ENCODE measurements around the gene RAB37. TPM values are rescaled to one million over a fixed set of nuclear protein-coding genes. Genes with fewer than 3 reads are reported as not detected.

RAB37 gene
- total RNA-seq, 1 experiment from 2014 or later = 2.5 TPM

DNA sequence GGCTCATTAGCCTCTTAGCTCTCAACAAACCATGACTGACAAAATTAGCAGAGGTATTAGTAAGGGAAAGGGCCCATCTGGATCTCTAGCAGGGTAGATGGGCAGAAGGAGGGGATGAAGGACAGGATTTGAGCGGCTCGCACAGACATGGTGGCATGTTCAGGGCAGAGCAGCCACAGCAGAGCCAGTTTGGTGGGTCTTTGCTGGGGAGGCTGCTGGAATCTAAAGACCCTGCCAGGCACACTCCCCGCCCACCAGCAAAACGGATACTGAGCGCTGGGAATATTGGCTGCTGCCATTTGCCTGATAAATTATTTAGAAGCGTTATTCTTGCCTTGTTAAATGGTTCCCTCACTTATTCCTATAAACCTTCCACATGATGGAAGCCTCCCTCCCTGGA is 59.8 kb downstream of the RAB37 start:
- no peak overlapping the region for H2BK5ac ChIP-seq (ENCODE audit: insufficient read length, low read length)
- WGBS (ENCODE audit: extremely low coverage, insufficient read length, low lambda C conversion rate) = no CpG with 5 or more reads among the region's 6 CpGs
- H3T11ph ChIP-seq (ENCODE audit: low read length) = no peak overlapping the region
- Mint-ChIP-seq H3K4me3 (no peak overlapping the region), H3K27me3 (ENCODE audit: low read depth) (no peaks in the 10 kb centered on the region), H3K4me1 (no peaks in the 10 kb centered on the region), H3K27ac (no peak overlapping the region), H3K9me3 (no peaks in the 10 kb centered on the region), H3K36me3 (ENCODE audit: insufficient read depth in 1 of 3, low read depth in 3 of 3) (peaks cover 9 to 55% (median 50%) of the 10 kb centered on the region in 3 experiments; a peak in 6 of 7 replicates)
- no peaks in the 10 kb centered on the region for H4K20me1 ChIP-seq (ENCODE audit: control insufficient read depth, insufficient read depth, insufficient read length)
- H3K56ac ChIP-seq (ENCODE audit: insufficient read length, low read depth, low read length) = no peak overlapping the region
- TF ChIP-seq, protein P1, sequence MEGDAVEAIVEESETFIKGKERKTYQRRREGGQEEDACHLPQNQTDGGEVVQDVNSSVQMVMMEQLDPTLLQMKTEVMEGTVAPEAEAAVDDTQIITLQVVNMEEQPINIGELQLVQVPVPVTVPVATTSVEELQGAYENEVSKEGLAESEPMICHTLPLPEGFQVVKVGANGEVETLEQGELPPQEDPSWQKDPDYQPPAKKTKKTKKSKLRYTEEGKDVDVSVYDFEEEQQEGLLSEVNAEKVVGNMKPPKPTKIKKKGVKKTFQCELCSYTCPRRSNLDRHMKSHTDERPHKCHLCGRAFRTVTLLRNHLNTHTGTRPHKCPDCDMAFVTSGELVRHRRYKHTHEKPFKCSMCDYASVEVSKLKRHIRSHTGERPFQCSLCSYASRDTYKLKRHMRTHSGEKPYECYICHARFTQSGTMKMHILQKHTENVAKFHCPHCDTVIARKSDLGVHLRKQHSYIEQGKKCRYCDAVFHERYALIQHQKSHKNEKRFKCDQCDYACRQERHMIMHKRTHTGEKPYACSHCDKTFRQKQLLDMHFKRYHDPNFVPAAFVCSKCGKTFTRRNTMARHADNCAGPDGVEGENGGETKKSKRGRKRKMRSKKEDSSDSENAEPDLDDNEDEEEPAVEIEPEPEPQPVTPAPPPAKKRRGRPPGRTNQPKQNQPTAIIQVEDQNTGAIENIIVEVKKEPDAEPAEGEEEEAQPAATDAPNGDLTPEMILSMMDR (conservative IDR thresholded peaks at IDR 0.05) = no peak
- no peaks in the 10 kb centered on the region for H3K23me2 ChIP-seq (ENCODE audit: insufficient read length, low read depth, low read length, poor library complexity, severe bottlenecking)
- no peak overlapping the region for H2BK15ac ChIP-seq (ENCODE audit: low read depth, low read length)
- no peak overlapping the region for H3K4me2 ChIP-seq (ENCODE audit: insufficient read depth, insufficient read length, low read length)
- H3K4me1 ChIP-seq (ENCODE audit: insufficient read depth, low read length) = no peaks in the 10 kb centered on the region
- H2AK5ac ChIP-seq (ENCODE audit: insufficient read length, low read length) = no peak overlapping the region
- no peak overlapping the region for H3K9ac ChIP-seq (ENCODE audit: extremely low read depth, insufficient read length, low read length)
- no peak overlapping the region for H3K4ac ChIP-seq (ENCODE audit: low read depth, low read length)
- no peak overlapping the region for H2BK20ac ChIP-seq (ENCODE audit: low read depth, low read length, poor library complexity, severe bottlenecking)
- H2BK120ac ChIP-seq (ENCODE audit: low read depth, low read length, poor library complexity, severe bottlenecking) = no peak overlapping the region
- no peak overlapping the region for H4K5ac ChIP-seq (ENCODE audit: insufficient read length, low read depth, low read length)
- no peak overlapping the region for H3K18ac ChIP-seq (ENCODE audit: insufficient read length, low read depth, low read length)
- H3K14ac ChIP-seq (ENCODE audit: insufficient read depth, low read length) = no peak overlapping the region
- no peak overlapping the region for H2AFZ ChIP-seq (ENCODE audit: low read length)
- DNase-seq = no peak
- no peak overlapping the region for H3K27ac ChIP-seq (ENCODE audit: insufficient read length, low read depth, low read length)
- no peaks in the 10 kb centered on the region for H3K79me2 ChIP-seq (ENCODE audit: insufficient read depth, low read length)
- no peaks in the 10 kb centered on the region for H3K9me3 ChIP-seq (ENCODE audit: control insufficient read depth, low read depth, low read length)
- no peak overlapping the region for H4K8ac ChIP-seq (replicated peaks; ENCODE audit: insufficient read length, low read depth, low read length)
- H3K23ac ChIP-seq (ENCODE audit: insufficient read length, low read depth, low read length) = no peak overlapping the region
- H2BK12ac ChIP-seq (ENCODE audit: insufficient read length, low read depth, low read length) = no peak overlapping the region
- H3K79me1 ChIP-seq (ENCODE audit: insufficient read depth, low read depth, low read length, poor library complexity, severe bottlenecking) = no peaks in the 10 kb centered on the region
- H4K91ac ChIP-seq (ENCODE audit: insufficient read length, low read depth, low read length) = no peak overlapping the region
- H3K27me3 ChIP-seq (ENCODE audit: insufficient read depth, low read length) = no peaks in the 10 kb centered on the region

Small RNAs within 50 kb of the gene (microRNA-seq; reads per million reads assigned to microRNA genes)
- 5.5 reads per million, percentile 37 among the genes with 10 or more reads in this experiment for gene MIR3615 (ENCODE audit: borderline microRNAs expressed)

Other genes with a start within 250 kb of the RAB37 start
- not detected in 2 replicates for gene CD300LB, start 205.8 kb upstream of the RAB37 start, total RNA-seq (2021)
- not detected in 2 replicates for gene CD300C, start 191.1 kb upstream of the RAB37 start, total RNA-seq (2021)
- gene CD300H, start 169.7 kb upstream of the RAB37 start, total RNA-seq (2021) = not detected in 2 replicates
- not detected in 2 replicates for gene CD300LD, start 145.0 kb upstream of the RAB37 start, total RNA-seq (2021)
- not detected in 2 replicates for gene CD300E, start 113.5 kb upstream of the RAB37 start, total RNA-seq (2021)
- gene CD300LF, start 24.3 kb upstream of the RAB37 start, total RNA-seq (2021) = not detected in 2 replicates
- 74.4 and 78.7 TPM in 2 replicates for gene NHERF1, start 11.4 kb downstream of the RAB37 start, total RNA-seq (2021)
- 53.5 and 63.5 TPM in 2 replicates for gene NAT9, start 39.1 kb downstream of the RAB37 start, total RNA-seq (2021)
- 0.13 and 0.44 TPM in 2 replicates for gene GRIN2C, start 122.6 kb downstream of the RAB37 start, total RNA-seq (2021)
- gene FDXR, start 135.7 kb downstream of the RAB37 start, total RNA-seq (2021) = 39.7 and 43.2 TPM in 2 replicates
- gene FADS6, start 156.4 kb downstream of the RAB37 start, total RNA-seq (2021) = 0.94 and 1.2 TPM in 2 replicates
- gene USH1G, start 186.0 kb downstream of the RAB37 start, total RNA-seq (2021) = 2.5 and 2.7 TPM in 2 replicates
- gene OTOP2, start 187.0 kb downstream of the RAB37 start, total RNA-seq (2021) = 0.11 TPM in 1 of 2 replicates, not detected in the other
- gene OTOP3, start 198.6 kb downstream of the RAB37 start, total RNA-seq (2021) = not detected in 2 replicates
- 12.7 and 13.9 TPM in 2 replicates for gene HID1, start 235.5 kb downstream of the RAB37 start, total RNA-seq (2021)

Data from H9 (cell line).